Heart right ventricle (tissue), 16 donors: ENCODE measurements around the gene MTFMT. TPM values are rescaled to one million over a fixed set of nuclear protein-coding genes. Genes with fewer than 3 reads are reported as not detected.
"Not testable (repeated sequence)": the region's sequence is repeated elsewhere in the genome, so short reads cannot be mapped to it uniquely, and the experiment has no call there.

Source experiments
- ATAC-seq, 8 donors: fragments of 200-7000 bp; cut with Tn5 transposase; one replicate each; pipeline ENCODE4 v1.9.1; 2020; ENCODE audit warnings: mild to moderate bottlenecking in 8 of 8, moderate library complexity in 8 of 8, moderate number of reproducible peaks in 1 of 8
- DNase-seq, 2 donors: peaks; one replicate each; pipeline ENCODE4 v3.0.0-alpha.2; 2020
- H3K27ac ChIP-seq, 10 donors: fragments of 200-600 bp; sonication (generic) in 2 of 10; one replicate each; pipeline versions ENCODE4 v1.5.0 to v1.8.0; 2020 to 2022; ENCODE audit warnings: mild to moderate bottlenecking in 3 of 10
- H3K27me3 ChIP-seq, 7 donors: fragments of 200-600 bp; one replicate each; pipeline ENCODE4 v1.8.0; 2021 to 2022; ENCODE audit warnings: mild to moderate bottlenecking in 2 of 7
- H3K36me3 ChIP-seq, 9 donors: fragments of 200-600 bp; sonication (generic) in 1 of 9; one replicate each; pipeline versions ENCODE4 v1.5.0 to v1.8.0; 2020 to 2022; ENCODE audit warnings: mild to moderate bottlenecking in 2 of 9
- H3K4me1 ChIP-seq, 9 donors: fragments of 200-600 bp; sonication (generic) in 1 of 9; one replicate each; pipeline versions ENCODE4 v1.5.0 to v1.8.0; 2020 to 2022; ENCODE audit warnings: mild to moderate bottlenecking in 4 of 9
- H3K4me3 ChIP-seq, 10 donors: fragments of 200-600 bp; sonication (generic) in 2 of 10; one replicate each; pipeline versions ENCODE4 v1.5.0 to v1.8.0; 2020 to 2022; ENCODE audit warnings: mild to moderate bottlenecking in 7 of 10, moderate library complexity in 2 of 10
- H3K9me3 ChIP-seq, 11 donors: fragments of 200-600 bp in 10 of 11; sonication (generic) in 2 of 11; one replicate each; pipeline versions ENCODE4 v1.5.0 to v1.8.0; 2013 to 2022; ENCODE audit warnings: mild to moderate bottlenecking in 2 of 11, control low read depth in 1 of 11, moderate library complexity in 1 of 11
- CTCF ChIP-seq, 9 donors: fragments of 200-600 bp; sonication (generic) in 2 of 9; IDR thresholded peaks; one replicate each; pipeline versions ENCODE4 v1.5.0 to v1.8.0; 2021 to 2022; ENCODE audit warnings: antibody characterized with exemption in 9 of 9, mild to moderate bottlenecking in 5 of 9, moderate library complexity in 1 of 9
- WGBS, 2 donors: extraction: QIAGEN DNeasy Blood & Tissue Kit; methylation state at CpG; one replicate each; pipeline ENCODE4 v1.1.7; 2013; ENCODE audit warnings: inconsistent platforms in 1 of 2; 5-methylcytosine and 5-hydroxymethylcytosine counted together
- intact Hi-C, 10 donors: fragments of 100-400 bp; cut with DNase I; formaldehyde crosslinking; loops; one replicate each; pipeline versions ENCODE4 v1.11.1 to v1.14.2; 2022
- polyA plus RNA-seq, 2 donors: library from polyadenylated mRNA; stranded (reverse); fragments of 200-250 nt; gene quantifications; one replicate each; pipeline ENCODE4 v1.2.3, GENCODE V29; 2013
- total RNA-seq, 10 donors: library from RNA; stranded (reverse); fragmentation: NEBNext Ultra II Directional in 3 of 10; extraction: Animal tissue kit (Norgen Biotek cat#: 25700) in 3 of 10; gene quantifications; one replicate each; pipeline versions ENCODE4 v1.2.1 to v1.2.4, GENCODE V29; 2021 to 2023
- donor health status: Arrhythmogenic right ventricular cardiomyopathy.
- donor health status: ischemic (EF 13 %, LVEDD 7.1; RV severe dilation, severe dysfunction).
- donor health status: healthy with polysubstance abuse.
- donor health status: DM: no; HTN: yes; CAD: no.
- donor health status: DM: no; HTN: no; CAD: no.
- donor health status: ischemic (EF 25% LVEDD 6.9; RV normal size, moderate dysfunction).
- donor health status: ischemic (EF 25% LVEDD 5.7; RV mildly dilated, moderate dysfunction).
- donor health status: healthy.
- donor health status: DM: yes; HTN: yes; CAD: no.
- donor health status: Ischemic cardiomyopathy.
- donor health status: ischemic (EF 35%, LVEDD 5.7; RV mildly dilated, moderate dysfunction).
- donor health status: nonischemic (EF 11% LVEDD 7.7; RV severe dilation, severe dysfunction).
- donor health status: DM: yes; HTN: yes; CAD: no.
- donor health status: PGD.
- donor health status: ischemic (EF 29% LVEDD 5.4; RV normal size, mild dysfunction).
- donor health status: nonischemic (EF 23%, LVEDD 6.1; RV moderate dilation, normal function).

Gene MTFMT
- total and polyA plus RNA-seq, 12 donors = 5.5 to 21.9 (median 18.2) TPM

DNA sequence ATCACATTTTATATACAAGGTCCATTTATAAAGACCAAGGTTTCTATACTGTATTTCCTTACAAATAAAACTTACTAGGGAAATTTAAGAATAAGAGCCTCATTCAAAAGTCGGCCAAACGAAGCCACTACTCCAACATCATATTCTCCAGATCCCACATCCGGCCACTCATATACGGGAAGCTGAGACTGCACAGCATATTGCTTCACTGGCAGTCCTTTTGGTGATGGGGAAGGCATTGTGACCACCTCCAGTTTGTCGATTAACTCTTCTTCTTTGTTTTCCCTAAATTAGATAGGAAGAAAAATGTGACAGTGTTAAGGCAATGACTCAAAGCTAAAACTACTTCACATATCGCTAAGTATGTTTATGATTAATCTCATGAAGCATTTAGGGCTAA lies 2.7 kb downstream of the MTFMT start:
- intact Hi-C loops = loop anchor here in 1 of 10 donors (5.0 kb wide), 1 partner anchor 39 kb away; the partner anchor contains the start of gene SPG21
- H3K27me3 ChIP-seq = no peaks in the 10 kb centered on the region
- H3K4me3 ChIP-seq = no peak overlapping the region
- DNase-seq (no peak), ATAC-seq (no peak)
- peaks cover 0 to 52% (median 25%) of the 10 kb centered on the region in 9 donors for H3K36me3 ChIP-seq
- TF ChIP-seq CTCF (IDR thresholded peaks at IDR 0.05) = no peak
- peaks cover 2 to 21% (median 14%) of the 10 kb centered on the region in 9 donors for H3K4me1 ChIP-seq
- no peaks in the 10 kb centered on the region for H3K9me3 ChIP-seq
- H3K27ac ChIP-seq = no peak overlapping the region
- 89 to 91% methylated on average over 6 of the region's 6 CpGs for WGBS, 2 donors

GRCh38 chr15:65021488-65021887 lies 8.0 kb downstream of the MTFMT start:
- no peak for ATAC-seq

DNA sequence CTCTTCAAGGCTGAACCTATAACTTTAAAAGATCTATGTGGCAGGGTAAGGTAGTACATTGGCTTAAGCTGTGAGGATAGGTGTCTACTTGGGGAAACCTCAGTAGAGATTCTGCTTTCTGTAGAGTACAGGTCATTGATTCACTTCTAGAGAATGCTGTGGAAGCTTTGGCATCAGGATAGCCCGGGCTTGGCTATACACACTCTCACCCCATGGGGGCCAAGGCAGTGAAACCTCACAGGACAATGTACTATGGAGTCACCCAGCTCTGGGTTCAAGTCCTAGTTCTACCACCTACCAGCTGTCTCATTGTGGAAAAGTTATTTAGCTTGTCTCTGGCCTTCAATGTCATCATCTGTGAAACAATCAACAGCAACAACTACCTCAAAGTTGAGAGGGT lies 9.0 kb downstream of the MTFMT start:
- DNase-seq (no peak), ATAC-seq (no peak)
- H3K4me3 ChIP-seq = no peak overlapping the region
- intact Hi-C loops = loop anchor here in 1 of 10 donors (1.0 kb wide), 1 partner anchor 42 kb away; no protein-coding TSS in a partner anchor
- H3K27ac ChIP-seq = no peak overlapping the region
- peaks cover 0 to 100% (median 42%) of the 10 kb centered on the region in 9 donors for H3K36me3 ChIP-seq
- H3K4me1 ChIP-seq = no peaks in the 10 kb centered on the region
- no peaks in the 10 kb centered on the region for H3K9me3 ChIP-seq
- WGBS, 2 donors = 93% methylated on average over 1 of the region's 1 CpG
- H3K27me3 ChIP-seq = no peaks in the 10 kb centered on the region
- TF ChIP-seq CTCF (IDR thresholded peaks at IDR 0.05) = no peak

More at GRCh38 chr15:65021488-65021887, 8.0 kb downstream of the MTFMT start:
- Histone ChIP-seq H3K4me3 (no peak overlapping the region), H3K36me3 (peaks cover 0 to 99% (median 45%) of the 10 kb centered on the region in 9 donors), H3K27me3 (no peaks in the 10 kb centered on the region), H3K4me1 (no peaks in the 10 kb centered on the region), H3K9me3 (no peaks in the 10 kb centered on the region), H3K27ac (no peak overlapping the region)
- DNase-seq = no peak
- no peak for TF ChIP-seq CTCF (IDR thresholded peaks at IDR 0.05)
- intact Hi-C loops = no loop called here

DNA sequence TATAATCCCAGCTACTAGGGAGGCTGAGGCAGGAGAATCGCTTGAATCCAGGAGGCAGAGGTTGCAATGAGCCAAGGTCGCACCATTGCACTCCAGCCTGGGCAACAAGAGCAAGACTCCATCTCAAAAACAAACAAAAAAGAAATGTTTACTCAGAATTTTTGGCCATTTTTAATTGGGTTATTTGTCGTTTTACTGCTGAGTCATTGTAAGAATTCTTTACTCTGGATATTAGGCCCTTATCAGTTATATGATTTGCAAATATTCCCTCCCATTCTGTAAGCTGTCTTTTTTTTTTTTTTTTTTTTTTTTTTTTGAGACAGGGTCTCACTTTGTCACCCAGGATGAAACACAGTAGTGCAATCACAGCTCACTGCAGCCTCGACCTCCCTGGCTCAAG lies 18.2 kb downstream of the MTFMT start:
- intact Hi-C loops, H3K27me3 ChIP-seq, ATAC-seq, H3K27ac ChIP-seq, DNase-seq, H3K4me3 ChIP-seq, H3K4me1 ChIP-seq: not testable (repeated sequence)
- Histone ChIP-seq H3K36me3 (peaks cover 0 to 79% (median 35%) of the 10 kb centered on the region in 9 donors), H3K9me3 (peaks cover 0 to 13% (median 7%) of the 10 kb centered on the region in 11 donors)
- WGBS, 2 donors = 93 to 96% methylated on average over 4 of the region's 4 CpGs

GRCh38 chr15:65008983-65009382 lies 20.5 kb downstream of the MTFMT start:
- ATAC-seq (no peak), DNase-seq (no peak)
- no peak for TF ChIP-seq CTCF (IDR thresholded peaks at IDR 0.05)
- H3K27me3 ChIP-seq = no peaks in the 10 kb centered on the region
- no peak overlapping the region for H3K4me3 ChIP-seq
- intact Hi-C loops = no loop called here
- peaks cover 0 to 79% (median 17%) of the 10 kb centered on the region in 9 donors for H3K36me3 ChIP-seq
- WGBS, 2 donors = 68 to 72% methylated on average over 2 of the region's 2 CpGs
- no peaks in the 10 kb centered on the region for H3K4me1 ChIP-seq
- no peak overlapping the region for H3K27ac ChIP-seq
- H3K9me3 ChIP-seq = peaks cover 0 to 11% (median 7%) of the 10 kb centered on the region in 11 donors
